ENCODE data around the gene PHC2. TPM values are rescaled to one million over a fixed set of nuclear protein-coding genes. Genes with fewer than 3 reads are reported as not detected.

The PHC2 gene
- total RNA-seq, 1 experiment from 2014 or later = 9.4 TPM

DNA sequence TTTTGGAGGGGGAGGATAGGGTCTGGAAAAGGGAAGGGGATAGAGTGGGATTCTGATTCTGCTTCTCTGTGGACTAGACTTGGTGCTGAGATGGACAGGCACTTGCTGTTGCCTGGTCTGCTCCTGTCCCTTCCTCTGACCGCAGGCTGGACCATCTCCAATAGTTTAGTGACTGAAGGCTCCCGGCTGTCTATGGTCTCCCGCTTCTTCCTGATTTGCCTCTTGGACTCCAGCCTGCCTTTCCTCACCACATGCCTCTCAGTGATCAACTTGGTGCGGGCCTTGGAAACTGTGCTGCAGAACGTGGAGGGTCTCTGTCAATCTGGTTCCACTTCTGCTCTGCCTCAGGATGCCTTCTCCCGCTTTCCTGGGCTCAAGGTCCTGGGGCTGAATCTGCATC, 35.3 kb upstream of the PHC2 start:
- H3K27ac Mint-ChIP-seq = peak overlapping the region in 1 of 3 experiments; percentile 6; a peak in 1 of 7 replicates
- no peaks in the 10 kb centered on the region for H3K79me2 ChIP-seq (ENCODE audit: insufficient read depth, low read length)
- H2BK15ac ChIP-seq (ENCODE audit: low read depth, low read length) = no peak overlapping the region
- no peak overlapping the region for H4K5ac ChIP-seq (ENCODE audit: insufficient read length, low read depth, low read length)
- TF ChIP-seq, protein P1, sequence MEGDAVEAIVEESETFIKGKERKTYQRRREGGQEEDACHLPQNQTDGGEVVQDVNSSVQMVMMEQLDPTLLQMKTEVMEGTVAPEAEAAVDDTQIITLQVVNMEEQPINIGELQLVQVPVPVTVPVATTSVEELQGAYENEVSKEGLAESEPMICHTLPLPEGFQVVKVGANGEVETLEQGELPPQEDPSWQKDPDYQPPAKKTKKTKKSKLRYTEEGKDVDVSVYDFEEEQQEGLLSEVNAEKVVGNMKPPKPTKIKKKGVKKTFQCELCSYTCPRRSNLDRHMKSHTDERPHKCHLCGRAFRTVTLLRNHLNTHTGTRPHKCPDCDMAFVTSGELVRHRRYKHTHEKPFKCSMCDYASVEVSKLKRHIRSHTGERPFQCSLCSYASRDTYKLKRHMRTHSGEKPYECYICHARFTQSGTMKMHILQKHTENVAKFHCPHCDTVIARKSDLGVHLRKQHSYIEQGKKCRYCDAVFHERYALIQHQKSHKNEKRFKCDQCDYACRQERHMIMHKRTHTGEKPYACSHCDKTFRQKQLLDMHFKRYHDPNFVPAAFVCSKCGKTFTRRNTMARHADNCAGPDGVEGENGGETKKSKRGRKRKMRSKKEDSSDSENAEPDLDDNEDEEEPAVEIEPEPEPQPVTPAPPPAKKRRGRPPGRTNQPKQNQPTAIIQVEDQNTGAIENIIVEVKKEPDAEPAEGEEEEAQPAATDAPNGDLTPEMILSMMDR (conservative IDR thresholded peaks at IDR 0.05) = no peak
- H3K4me1 Mint-ChIP-seq = peaks cover 6 to 10% of the 10 kb centered on the region in 2 experiments
- H3K27me3 Mint-ChIP-seq (ENCODE audit: low read depth) = peaks cover 10% of the 10 kb centered on the region
- H3K4me3 Mint-ChIP-seq = no peak overlapping the region
- H3K9me3 ChIP-seq (ENCODE audit: control insufficient read depth, low read depth, low read length) = no peaks in the 10 kb centered on the region
- H2BK120ac ChIP-seq (ENCODE audit: low read depth, low read length, poor library complexity, severe bottlenecking) = no peak overlapping the region
- H3K9ac ChIP-seq (ENCODE audit: extremely low read depth, insufficient read length, low read length) = no peak overlapping the region
- no CpG with 5 or more reads among the region's 6 CpGs for WGBS (ENCODE audit: extremely low coverage, insufficient read length, low lambda C conversion rate)
- no peaks in the 10 kb centered on the region; the same call in 1 of the 2 replicates for H3K4me1 ChIP-seq (ENCODE audit: insufficient read depth, low read length)
- H2AK5ac ChIP-seq (ENCODE audit: insufficient read length, low read length) = no peak overlapping the region
- no peak overlapping the region for H3K4me2 ChIP-seq (ENCODE audit: insufficient read depth, insufficient read length, low read length)
- no peak overlapping the region for H3K23ac ChIP-seq (ENCODE audit: insufficient read length, low read depth, low read length)
- no peak overlapping the region for H3K4ac ChIP-seq (ENCODE audit: low read depth, low read length)
- H3K9me3 Mint-ChIP-seq = no peaks in the 10 kb centered on the region
- H4K8ac ChIP-seq (replicated peaks; ENCODE audit: insufficient read length, low read depth, low read length) = no peak overlapping the region
- no peaks in the 10 kb centered on the region for H4K20me1 ChIP-seq (ENCODE audit: control insufficient read depth, insufficient read depth, insufficient read length)
- no peak overlapping the region for H2AFZ ChIP-seq (ENCODE audit: low read length)
- H3K14ac ChIP-seq (ENCODE audit: insufficient read depth, low read length) = no peak overlapping the region; the same call in 1 of the 2 replicates
- H2BK12ac ChIP-seq (ENCODE audit: insufficient read length, low read depth, low read length) = no peak overlapping the region
- no peak overlapping the region for H4K91ac ChIP-seq (ENCODE audit: insufficient read length, low read depth, low read length)
- no peak overlapping the region for H2BK20ac ChIP-seq (ENCODE audit: low read depth, low read length, poor library complexity, severe bottlenecking)
- no peaks in the 10 kb centered on the region for H3K27me3 ChIP-seq (ENCODE audit: insufficient read depth, low read length)
- H3K56ac ChIP-seq (ENCODE audit: insufficient read length, low read depth, low read length) = no peak overlapping the region
- no peak overlapping the region for H3K18ac ChIP-seq (ENCODE audit: insufficient read length, low read depth, low read length)
- no peaks in the 10 kb centered on the region for H3K23me2 ChIP-seq (ENCODE audit: insufficient read length, low read depth, low read length, poor library complexity, severe bottlenecking)
- H3T11ph ChIP-seq (ENCODE audit: low read length) = no peak overlapping the region
- DNase-seq = no peak
- no peaks in the 10 kb centered on the region for H3K79me1 ChIP-seq (ENCODE audit: insufficient read depth, low read depth, low read length, poor library complexity, severe bottlenecking)
- no peak overlapping the region for H2BK5ac ChIP-seq (ENCODE audit: insufficient read length, low read length)
- H3K36me3 Mint-ChIP-seq (ENCODE audit: insufficient read depth in 1 of 3, low read depth in 3 of 3) = no peaks in the 10 kb centered on the region
- no peak overlapping the region for H3K27ac ChIP-seq (ENCODE audit: insufficient read length, low read depth, low read length)

Measured in H9 (cell line).